GM21723 (cell line): ENCODE results near the gene SMS.

ENCODE experiments used
- ATAC-seq: cut with Tn5 transposase; IDR thresholded peaks from one replicate; pipeline ENCODE4 v1.9.1; 2021; ENCODE audit warnings: mild to moderate bottlenecking, moderate library complexity; ENCODE audit not compliant: unreplicated experiment

SMS gene

GRCh38 chrX:22037225-22037624 is 96.7 kb downstream of the SMS start:
- no peak for ATAC-seq

GRCh38 chrX:22037911-22038537 is 97.5 kb downstream of the SMS start:
- no peak for ATAC-seq

- ATAC-seq, result no peak
Observed at GRCh38 chrX:22039541-22039940, 99.0 kb downstream of the SMS start.

GRCh38 chrX:22040184-22040583 is 99.7 kb downstream of the SMS start:
- ATAC-seq, result no peak

- no peak for ATAC-seq
Observed at GRCh38 chrX:22041907-22042530, 101.5 kb downstream of the SMS start.

GRCh38 chrX:22043872-22044271 is 103.4 kb downstream of the SMS start:
- no peak for ATAC-seq
